Progenitor cell of endocrine pancreas (in vitro differentiated cells): ENCODE results near the gene ZNF362. TPM values are rescaled to one million over a fixed set of nuclear protein-coding genes. Genes with fewer than 3 reads are reported as not detected.
"Not testable (repeated sequence)": the region's sequence is repeated elsewhere in the genome, so short reads cannot be mapped to it uniquely, and the experiment has no call there.

ENCODE experiments used
- DNase-seq: peaks from one replicate; pipeline ENCODE4 v3.0.0; 2021; ENCODE audit warnings: low spot score; ENCODE audit not compliant: unreplicated experiment
- H3K27ac Mint-ChIP-seq: 2 replicates; pipeline ENCODE4 v1.8.0; 2021; ENCODE audit warnings: mild to moderate bottlenecking, moderate library complexity, mixed read lengths
- H3K27me3 Mint-ChIP-seq: 2 replicates; pipeline ENCODE4 v1.8.0; 2021; ENCODE audit warnings: mixed read lengths
- H3K36me3 Mint-ChIP-seq: 2 replicates; pipeline ENCODE4 v1.8.0; 2022; ENCODE audit warnings: mixed read lengths; ENCODE audit not compliant: insufficient read depth
- H3K4me1 Mint-ChIP-seq: 2 replicates; pipeline ENCODE4 v1.8.0; 2021; ENCODE audit warnings: low read depth, mixed read lengths
- H3K4me3 Mint-ChIP-seq: 2 replicates; pipeline ENCODE4 v1.8.0; 2021; ENCODE audit warnings: low read depth, mild to moderate bottlenecking, moderate library complexity, mixed read lengths
- H3K9me3 Mint-ChIP-seq: 2 replicates; pipeline ENCODE4 v1.8.0; 2021; ENCODE audit warnings: low read depth, mixed read lengths
- CTCF ChIP-seq: fragments of 200-600 bp; sonication (generic); IDR thresholded peaks from one replicate; pipeline ENCODE4 v1.5.0; 2021; ENCODE audit warnings: antibody characterized with exemption, mild to moderate bottlenecking; ENCODE audit not compliant: unreplicated experiment
- total RNA-seq: library from RNA; stranded (reverse); gene quantifications from 2 replicates; pipeline ENCODE4 v1.2.1, GENCODE V29; 2021

The ZNF362 gene
- total RNA-seq, 1 donor from 2014 or later: 79.3 TPM

DNA sequence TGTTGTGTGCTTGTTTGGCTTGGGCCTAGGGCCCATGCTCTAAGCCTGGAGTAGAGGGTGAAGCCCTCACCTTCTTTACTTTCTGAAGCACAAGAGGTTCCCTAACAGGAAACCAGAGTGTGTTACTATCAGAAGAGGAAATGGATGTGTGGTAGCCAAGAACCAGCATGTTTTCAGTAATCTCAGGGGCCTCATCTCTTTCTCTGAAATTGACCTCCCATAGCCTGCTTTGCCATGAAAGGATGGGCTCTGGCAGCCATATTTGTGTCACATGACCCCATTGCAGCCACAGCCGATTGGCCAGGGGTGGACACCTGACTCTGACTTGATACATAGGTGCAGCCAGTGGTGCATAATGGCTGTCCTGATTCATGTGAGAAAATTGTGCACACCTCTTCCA, 46.0 kb downstream of the ZNF362 start:
- Mint-ChIP-seq H3K36me3 (peaks cover 16% of the 10 kb centered on the region), H3K27me3 (peaks cover 10% of the 10 kb centered on the region), H3K4me1 (peaks cover 2% of the 10 kb centered on the region), H3K9me3 (no peaks in the 10 kb centered on the region), H3K27ac (no peak overlapping the region), H3K4me3 (no peak overlapping the region)
- no peak for TF ChIP-seq CTCF
- DNase-seq: no peak

DNA sequence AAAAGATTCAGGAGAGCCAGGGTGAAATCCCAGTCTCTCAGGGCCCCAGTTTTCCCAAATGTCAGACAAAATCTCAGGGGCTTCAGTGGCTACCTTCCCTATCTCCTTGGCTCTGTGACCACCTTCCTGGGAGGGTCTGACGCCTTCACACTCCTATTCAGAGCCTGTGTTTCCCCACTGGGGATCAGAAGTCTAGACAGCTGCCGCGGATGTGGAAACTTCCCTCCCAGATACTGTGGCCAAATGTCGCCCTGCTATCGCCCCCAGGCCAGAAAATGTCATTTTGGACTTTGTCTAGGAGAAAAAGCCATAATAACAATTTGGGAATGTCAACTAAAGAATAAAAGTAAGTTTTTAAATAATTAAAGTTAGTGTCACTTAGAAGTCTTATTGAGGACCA, 48.7 kb downstream of the ZNF362 start:
- H3K9me3 Mint-ChIP-seq: no peaks in the 10 kb centered on the region
- no peak for DNase-seq
- H3K27ac Mint-ChIP-seq: no peak overlapping the region
- no peak overlapping the region for H3K4me3 Mint-ChIP-seq
- peaks cover 10% of the 10 kb centered on the region for H3K27me3 Mint-ChIP-seq
- TF ChIP-seq CTCF: no peak
- H3K36me3 Mint-ChIP-seq: peaks cover 9% of the 10 kb centered on the region
- H3K4me1 Mint-ChIP-seq: peaks cover 3% of the 10 kb centered on the region

- peaks cover 3% of the 10 kb centered on the region for H3K4me1 Mint-ChIP-seq
- peaks cover 10% of the 10 kb centered on the region for H3K27me3 Mint-ChIP-seq
- no peak for TF ChIP-seq CTCF
- H3K36me3 Mint-ChIP-seq: peaks cover 5% of the 10 kb centered on the region
- no peak for DNase-seq
- no peak overlapping the region for H3K27ac Mint-ChIP-seq
- no peak overlapping the region for H3K4me3 Mint-ChIP-seq
- no peaks in the 10 kb centered on the region for H3K9me3 Mint-ChIP-seq
These were observed 49.7 kb downstream of the ZNF362 start for GRCh38 chr1:33305816-33306652.

- H3K36me3 Mint-ChIP-seq: peaks cover 4% of the 10 kb centered on the region
- H3K27ac Mint-ChIP-seq: no peak overlapping the region
- no peak overlapping the region for H3K4me3 Mint-ChIP-seq
- H3K27me3 Mint-ChIP-seq: peaks cover 13% of the 10 kb centered on the region
- no peak for DNase-seq
- peaks cover 3% of the 10 kb centered on the region for H3K4me1 Mint-ChIP-seq
- H3K9me3 Mint-ChIP-seq: no peaks in the 10 kb centered on the region
- TF ChIP-seq CTCF: no peak
These were observed 50.6 kb downstream of the ZNF362 start for GRCh38 chr1:33306653-33307493.

DNA sequence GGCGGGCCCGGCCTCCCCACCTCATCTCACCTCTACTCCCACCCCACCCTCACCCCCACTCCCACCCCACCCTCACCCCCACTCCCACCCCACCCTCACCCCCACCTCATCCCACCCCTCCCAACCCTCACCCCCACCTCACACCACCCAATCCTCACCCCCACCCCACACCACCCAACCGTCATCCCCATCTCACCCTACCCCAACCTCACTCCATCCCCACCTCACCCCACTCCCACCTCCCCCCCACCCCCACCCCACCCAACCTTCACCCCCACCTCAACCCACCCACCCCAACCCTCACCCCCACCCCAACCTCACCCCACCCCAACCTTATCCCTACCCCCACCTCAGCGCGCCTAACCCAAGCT, 51.2 kb downstream of the ZNF362 start:
- no peak overlapping the region for H3K27ac Mint-ChIP-seq
- H3K4me3 Mint-ChIP-seq: no peak overlapping the region
- peaks cover 3% of the 10 kb centered on the region for H3K4me1 Mint-ChIP-seq
- no peak for TF ChIP-seq CTCF
- no peaks in the 10 kb centered on the region for H3K9me3 Mint-ChIP-seq
- H3K36me3 Mint-ChIP-seq: peaks cover 4% of the 10 kb centered on the region
- DNase-seq: no peak
- H3K27me3 Mint-ChIP-seq: peaks cover 13% of the 10 kb centered on the region

DNA sequence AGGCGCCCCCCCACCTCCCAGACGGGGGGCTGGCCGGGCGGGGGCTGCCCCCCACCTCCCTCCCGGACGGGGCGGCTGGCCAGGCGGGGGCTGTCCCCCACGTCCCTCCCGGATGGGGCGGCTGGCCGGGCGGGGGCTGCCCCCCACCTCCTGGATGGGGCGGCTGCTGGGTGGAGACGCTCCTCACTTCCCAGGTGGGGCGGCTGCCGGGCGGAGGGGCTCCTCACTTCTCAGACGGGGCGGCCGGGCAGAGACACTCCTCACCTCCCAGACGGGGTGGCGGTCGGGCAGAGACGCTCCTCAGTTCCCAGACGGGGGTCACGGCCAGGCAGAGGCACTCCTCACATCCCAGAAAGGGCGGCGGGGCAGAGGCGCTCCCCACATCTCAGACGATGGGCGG, 53.1 kb downstream of the ZNF362 start:
- not testable (repeated sequence) for H3K9me3 Mint-ChIP-seq

More for the DNA sequence above, 53.1 kb downstream of the ZNF362 start:
- not testable (repeated sequence) for H3K4me1 Mint-ChIP-seq, H3K36me3 Mint-ChIP-seq, DNase-seq, H3K27ac Mint-ChIP-seq, H3K4me3 Mint-ChIP-seq
- H3K27me3 Mint-ChIP-seq: peaks cover 13% of the 10 kb centered on the region
